Body of pancreas (tissue), 4 donors: ENCODE data around the gene FBXL15.
A peak's percentile ranks its signal among the peaks of the same experiment; 100 is the strongest.

Experiments used
- POLR2A ChIP-seq, 3 donors: fragments of 450-650 bp; IDR thresholded peaks; one replicate each; pipeline ENCODE4 v1.6.1; 2016; ENCODE audit warnings: antibody characterized with exemption in 3 of 3, mild to moderate bottlenecking in 2 of 3
- TF ChIP-seq, protein P1 (sequence below), 7 experiments: fragments of 450-650 bp in 4 of 7; fragments of 200-600 bp in 3 of 7; sonication (generic) in 3 of 7; IDR thresholded peaks; one replicate each; pipeline ENCODE4 v1.5.1; 2016 to 2019; ENCODE audit warnings: antibody characterized with exemption in 7 of 7

DNA sequence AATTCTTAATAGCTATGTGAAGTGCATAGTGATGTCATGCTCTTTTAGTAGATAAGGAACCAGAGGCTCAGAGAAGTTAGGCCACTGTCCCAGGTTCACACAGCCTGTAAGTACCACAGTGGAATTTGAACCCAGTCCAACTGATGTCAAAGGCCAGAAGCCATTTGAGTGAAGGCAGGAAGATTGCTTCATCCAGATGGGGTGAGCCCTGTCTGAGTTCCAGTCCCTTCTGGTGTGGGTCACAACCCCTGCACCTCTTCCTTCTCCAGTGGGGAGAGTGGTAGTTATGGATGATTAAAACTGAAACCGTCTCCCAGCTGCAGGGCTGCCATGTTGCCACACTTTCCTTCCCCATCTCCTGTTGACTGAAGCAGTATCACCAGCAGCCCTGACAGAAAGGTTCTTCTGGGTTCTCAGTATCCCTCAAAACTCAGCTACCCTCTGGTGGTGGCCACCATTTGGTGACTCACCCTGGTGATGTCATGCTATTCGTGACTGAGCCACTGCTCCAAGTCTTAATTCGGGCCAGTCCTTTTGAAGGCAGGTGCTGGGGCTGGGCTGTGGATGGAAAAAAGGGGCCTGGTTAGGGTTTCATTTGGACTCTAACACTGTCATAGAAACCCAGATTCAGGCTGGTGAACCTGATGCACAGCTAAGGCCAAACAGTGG, 32.2 kb downstream of the FBXL15 start:
- TF ChIP-seq, protein P1, sequence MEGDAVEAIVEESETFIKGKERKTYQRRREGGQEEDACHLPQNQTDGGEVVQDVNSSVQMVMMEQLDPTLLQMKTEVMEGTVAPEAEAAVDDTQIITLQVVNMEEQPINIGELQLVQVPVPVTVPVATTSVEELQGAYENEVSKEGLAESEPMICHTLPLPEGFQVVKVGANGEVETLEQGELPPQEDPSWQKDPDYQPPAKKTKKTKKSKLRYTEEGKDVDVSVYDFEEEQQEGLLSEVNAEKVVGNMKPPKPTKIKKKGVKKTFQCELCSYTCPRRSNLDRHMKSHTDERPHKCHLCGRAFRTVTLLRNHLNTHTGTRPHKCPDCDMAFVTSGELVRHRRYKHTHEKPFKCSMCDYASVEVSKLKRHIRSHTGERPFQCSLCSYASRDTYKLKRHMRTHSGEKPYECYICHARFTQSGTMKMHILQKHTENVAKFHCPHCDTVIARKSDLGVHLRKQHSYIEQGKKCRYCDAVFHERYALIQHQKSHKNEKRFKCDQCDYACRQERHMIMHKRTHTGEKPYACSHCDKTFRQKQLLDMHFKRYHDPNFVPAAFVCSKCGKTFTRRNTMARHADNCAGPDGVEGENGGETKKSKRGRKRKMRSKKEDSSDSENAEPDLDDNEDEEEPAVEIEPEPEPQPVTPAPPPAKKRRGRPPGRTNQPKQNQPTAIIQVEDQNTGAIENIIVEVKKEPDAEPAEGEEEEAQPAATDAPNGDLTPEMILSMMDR (IDR thresholded peaks at IDR 0.05): peak in 1 of 7 experiments; percentile 2
- TF ChIP-seq POLR2A (IDR thresholded peaks at IDR 0.05): no peak
